Progenitor cell of endocrine pancreas (in vitro differentiated cells): ENCODE measurements around the gene COA5. TPM values are rescaled to one million over a fixed set of nuclear protein-coding genes. Genes with fewer than 3 reads are reported as not detected.

Source experiments
- DNase-seq: peaks from one replicate; pipeline ENCODE4 v3.0.0; 2021; ENCODE audit warnings: low spot score; ENCODE audit not compliant: unreplicated experiment
- H3K27ac Mint-ChIP-seq: 2 replicates; pipeline ENCODE4 v1.8.0; 2021; ENCODE audit warnings: mild to moderate bottlenecking, moderate library complexity, mixed read lengths
- H3K27me3 Mint-ChIP-seq: 2 replicates; pipeline ENCODE4 v1.8.0; 2021; ENCODE audit warnings: mixed read lengths
- H3K36me3 Mint-ChIP-seq: 2 replicates; pipeline ENCODE4 v1.8.0; 2022; ENCODE audit warnings: mixed read lengths; ENCODE audit not compliant: insufficient read depth
- H3K4me1 Mint-ChIP-seq: 2 replicates; pipeline ENCODE4 v1.8.0; 2021; ENCODE audit warnings: low read depth, mixed read lengths
- H3K4me3 Mint-ChIP-seq: 2 replicates; pipeline ENCODE4 v1.8.0; 2021; ENCODE audit warnings: low read depth, mild to moderate bottlenecking, moderate library complexity, mixed read lengths
- H3K9me3 Mint-ChIP-seq: 2 replicates; pipeline ENCODE4 v1.8.0; 2021; ENCODE audit warnings: low read depth, mixed read lengths
- CTCF ChIP-seq: fragments of 200-600 bp; sonication (generic); IDR thresholded peaks from one replicate; pipeline ENCODE4 v1.5.0; 2021; ENCODE audit warnings: antibody characterized with exemption, mild to moderate bottlenecking; ENCODE audit not compliant: unreplicated experiment
- long read RNA-seq: library from polyadenylated mRNA; unstranded; transcript quantifications from one replicate; pipeline ENCODE4 v2.0.0, GENCODE V29; 2020
- total RNA-seq: library from RNA; stranded (reverse); gene quantifications from 2 replicates; pipeline ENCODE4 v1.2.1, GENCODE V29; 2021

COA5 gene
- 45.2 TPM in 2 replicates for total RNA-seq
- long read RNA-seq, transcript COA5-205 (3 exons, 770 nt), result minor isoform, 6 of 154 reads
- long read RNA-seq, transcript COA5-201 (3 exons, 1,754 nt), result major isoform, 124 of 154 reads
- long read RNA-seq, partial matches to known transcripts, result 0 of 154 reads
- long read RNA-seq, other reads (novel, unspliced or antisense), result 23 of 154 reads

GRCh38 chr2:98608116-98608961, at the start of gene COA5, which contains the start of gene UNC50:
TSS of gene COA5 (minus strand) at chr2:98608512. CDS start at chr2:98608405, 107 bp downstream.
TSS of gene UNC50 (plus strand) at chr2:98608589. CDS start at chr2:98609760, 1,171 bp downstream.
- Mint-ChIP-seq H3K36me3 (peaks cover 7% of the 10 kb centered on the region), H3K4me3 (peak within 1 kb of the TSS; percentile 85), H3K4me1 (peaks cover 35% of the 10 kb centered on the region), H3K9me3 (no peaks in the 10 kb centered on the region), H3K27ac (peak within 1 kb of the TSS; percentile 94), H3K27me3 (no peaks in the 10 kb centered on the region)
- peak; percentile 74 for DNase-seq
- no peak for TF ChIP-seq CTCF

GRCh38 chr2:98656800-98657199, 48.5 kb upstream of the COA5 start:
- no peak overlapping the region for H3K27ac Mint-ChIP-seq
- H3K27me3 Mint-ChIP-seq, result no peaks in the 10 kb centered on the region
- H3K4me1 Mint-ChIP-seq, result peaks cover 2% of the 10 kb centered on the region
- H3K4me3 Mint-ChIP-seq, result no peak overlapping the region
- no peak for DNase-seq
- TF ChIP-seq CTCF, result no peak
- peaks cover 9% of the 10 kb centered on the region for H3K9me3 Mint-ChIP-seq
- peaks cover 14% of the 10 kb centered on the region for H3K36me3 Mint-ChIP-seq

DNA sequence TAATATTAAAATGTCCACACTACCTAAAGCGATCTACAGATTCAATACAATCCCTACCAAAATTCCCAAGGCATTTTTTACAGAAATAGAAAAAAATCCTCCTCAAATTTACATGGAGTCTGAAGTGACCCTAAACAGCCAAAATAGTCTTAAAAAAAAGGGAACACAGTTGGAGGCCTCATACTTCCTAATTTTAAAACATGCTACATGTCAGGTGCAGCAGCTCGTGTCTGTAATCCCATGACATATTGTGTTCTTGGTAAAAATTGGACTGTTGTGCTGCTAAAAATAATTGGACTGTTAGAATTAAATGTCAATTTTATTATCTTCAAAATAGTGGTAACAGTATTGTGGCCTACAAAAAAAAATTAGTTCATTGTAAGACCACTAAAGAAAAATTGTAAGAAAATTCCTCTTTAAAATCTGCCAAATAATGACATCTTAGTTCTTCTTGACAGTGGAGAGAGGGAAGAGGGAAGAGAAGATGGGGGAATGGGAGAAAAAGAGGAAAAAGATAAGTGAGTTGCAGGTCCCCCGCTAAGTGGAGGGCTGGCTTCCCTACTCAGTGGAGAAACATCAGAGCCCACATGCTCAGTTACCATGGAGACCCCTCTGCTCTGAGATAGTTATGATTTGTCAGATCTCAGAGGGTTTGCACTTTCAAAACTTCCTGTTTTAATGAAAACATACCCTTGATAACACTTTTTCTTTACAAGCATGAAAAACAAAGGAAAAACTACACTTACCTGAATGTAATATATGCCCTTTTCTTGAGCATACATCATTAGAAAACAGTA, 46.6 kb upstream of the COA5 start:
- Mint-ChIP-seq H3K9me3 (no peaks in the 10 kb centered on the region), H3K36me3 (peaks cover 3% of the 10 kb centered on the region), H3K27me3 (no peaks in the 10 kb centered on the region), H3K27ac (no peak overlapping the region), H3K4me3 (no peak overlapping the region), H3K4me1 (peaks cover 2% of the 10 kb centered on the region)
- TF ChIP-seq CTCF, result no peak
- DNase-seq, result no peak

DNA sequence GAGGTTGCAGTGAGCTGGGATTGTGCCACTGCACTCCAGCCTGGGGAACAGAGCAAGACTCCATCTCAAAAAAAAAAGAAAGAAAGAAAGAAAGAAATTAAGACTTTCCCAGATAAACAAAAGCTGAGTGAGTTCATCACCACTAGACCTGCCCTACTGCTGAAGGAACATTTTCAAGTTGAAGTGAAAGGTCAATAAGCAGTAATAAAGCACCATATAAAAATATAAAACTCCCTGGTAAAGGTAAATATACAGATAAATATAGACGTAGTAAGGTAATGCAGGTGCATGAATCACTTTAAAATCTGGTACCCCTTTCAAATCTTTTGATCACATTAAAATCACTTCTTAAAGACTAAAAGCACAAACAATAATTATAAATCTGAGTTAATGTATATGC, 42.7 kb upstream of the COA5 start:
- Mint-ChIP-seq H3K4me1 (peaks cover 5% of the 10 kb centered on the region), H3K27ac (no peak overlapping the region), H3K27me3 (no peaks in the 10 kb centered on the region), H3K9me3 (no peaks in the 10 kb centered on the region), H3K4me3 (no peak overlapping the region), H3K36me3 (peaks cover 1% of the 10 kb centered on the region)
- no peak for DNase-seq
- no peak for TF ChIP-seq CTCF

DNA sequence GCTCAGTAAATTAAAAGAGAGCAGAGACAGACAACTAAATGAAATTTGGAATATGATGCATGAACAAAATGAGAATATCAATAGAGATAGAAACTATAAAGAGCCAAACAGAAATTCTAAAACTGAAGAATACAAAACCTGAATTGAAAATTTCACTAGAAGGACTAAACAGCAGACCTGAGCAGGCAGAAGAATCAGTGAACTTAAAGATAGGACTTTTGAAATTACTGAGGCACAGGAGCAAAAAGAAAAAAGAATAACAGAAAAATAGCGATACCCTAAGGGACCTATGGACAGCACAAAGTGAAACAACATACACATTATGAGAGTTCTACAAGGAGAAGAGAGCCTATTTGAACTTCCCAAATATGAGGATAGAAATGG, 41.7 kb upstream of the COA5 start:
- peaks cover 1% of the 10 kb centered on the region for H3K36me3 Mint-ChIP-seq
- peaks cover 5% of the 10 kb centered on the region for H3K4me1 Mint-ChIP-seq
- DNase-seq, result no peak
- H3K27me3 Mint-ChIP-seq, result no peaks in the 10 kb centered on the region
- no peak overlapping the region for H3K27ac Mint-ChIP-seq
- H3K4me3 Mint-ChIP-seq, result no peak overlapping the region
- TF ChIP-seq CTCF, result no peak
- no peaks in the 10 kb centered on the region for H3K9me3 Mint-ChIP-seq
